ENCODE results near the gene TNRC18.

GRCh38 chr7:5380350-5381070 is 43.1 kb downstream of the TNRC18 start:
- TF ChIP-seq CTCF (IDR thresholded peaks at IDR 0.05; ENCODE audit: insufficient read depth, low read length, poor library complexity, severe bottlenecking) (no peak), EZH2phosphoT487 (conservative IDR thresholded peaks at IDR 0.05; ENCODE audit: low read length) (no peak)

All from SU-DHL-6 (cell line).